Lower leg skin (tissue), 3 donors: ENCODE data around the gene WWTR1.

Experiments
- CTCF ChIP-seq, 3 donors: fragments of 450-650 bp; IDR thresholded peaks; one replicate each; pipeline ENCODE4 v1.5.1; 2016; ENCODE audit warnings: antibody characterized with exemption in 3 of 3, mild to moderate bottlenecking in 3 of 3, moderate library complexity in 2 of 3
- POLR2A ChIP-seq, 2 donors: fragments of 450-650 bp; IDR thresholded peaks; one replicate each; pipeline ENCODE4 v1.6.1; 2016 to 2017; ENCODE audit warnings: antibody characterized with exemption in 2 of 2, mild to moderate bottlenecking in 1 of 2, moderate library complexity in 1 of 2

DNA sequence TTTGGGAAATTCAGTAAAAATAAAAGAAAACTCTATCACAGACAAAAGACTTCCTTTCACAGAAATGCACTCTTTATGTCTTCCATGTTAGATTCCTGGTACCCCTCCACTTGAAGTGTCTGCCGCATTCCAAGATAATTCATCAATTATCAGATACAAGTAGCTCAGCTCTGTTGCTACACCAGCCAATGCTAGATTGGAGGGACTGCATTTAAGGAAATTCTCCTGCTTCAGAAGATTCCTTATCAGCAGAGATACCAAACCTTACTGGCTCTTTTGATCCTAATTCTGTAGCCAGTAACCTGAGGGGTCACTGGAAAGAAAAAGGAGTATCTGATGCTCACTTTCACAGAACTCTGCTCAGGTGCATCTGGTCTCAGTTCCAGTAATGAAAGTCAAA, 119.5 kb downstream of the WWTR1 start:
- TF ChIP-seq CTCF (IDR thresholded peaks at IDR 0.05): no peak
- TF ChIP-seq POLR2A (IDR thresholded peaks at IDR 0.05): no peak
